ENCODE results near the gene PCDH1. TPM values are rescaled to one million over a fixed set of nuclear protein-coding genes. Genes with fewer than 3 reads are reported as not detected.

The PCDH1 gene
- total and polyA plus RNA-seq, 2 of the 13 experiments (the other 11 are each of a cell fraction or from before 2014, with no cell fraction given): 0.11 to 0.83 TPM

- ATAC-seq: no peak
- no peak overlapping the region for H2AFZ ChIP-seq (ENCODE audit: low read length)
- H3K4me2 ChIP-seq (ENCODE audit: low read depth, low read length): no peak overlapping the region
- no peak overlapping the region for H3K27ac ChIP-seq (ENCODE audit: extremely low read length, insufficient read depth, low read length)
- ChIA-PET CTCF (ENCODE audit: low intra/inter-chr PET ratio, low total read pairs) (no interaction called here), POLR2A (interaction anchor here (0.9 kb wide), 1 partner anchor 18 kb away, joined by 3 read pairs; no protein-coding TSS in a partner anchor)
- no peak overlapping the region for H3K4me3 ChIP-seq (replicated peaks in 1 of 3; ENCODE audit: insufficient read depth in 1 of 3, low read depth in 2 of 3, low read length in 3 of 3)
- no peak for TF ChIP-seq ZBTB49 (CRISPR knock-in tag; IDR thresholded peaks at IDR 0.05; ENCODE audit: borderline replicate concordance)
- TF ChIP-seq, protein P1, sequence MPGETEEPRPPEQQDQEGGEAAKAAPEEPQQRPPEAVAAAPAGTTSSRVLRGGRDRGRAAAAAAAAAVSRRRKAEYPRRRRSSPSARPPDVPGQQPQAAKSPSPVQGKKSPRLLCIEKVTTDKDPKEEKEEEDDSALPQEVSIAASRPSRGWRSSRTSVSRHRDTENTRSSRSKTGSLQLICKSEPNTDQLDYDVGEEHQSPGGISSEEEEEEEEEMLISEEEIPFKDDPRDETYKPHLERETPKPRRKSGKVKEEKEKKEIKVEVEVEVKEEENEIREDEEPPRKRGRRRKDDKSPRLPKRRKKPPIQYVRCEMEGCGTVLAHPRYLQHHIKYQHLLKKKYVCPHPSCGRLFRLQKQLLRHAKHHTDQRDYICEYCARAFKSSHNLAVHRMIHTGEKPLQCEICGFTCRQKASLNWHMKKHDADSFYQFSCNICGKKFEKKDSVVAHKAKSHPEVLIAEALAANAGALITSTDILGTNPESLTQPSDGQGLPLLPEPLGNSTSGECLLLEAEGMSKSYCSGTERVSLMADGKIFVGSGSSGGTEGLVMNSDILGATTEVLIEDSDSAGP (CRISPR knock-in tag; IDR thresholded peaks at IDR 0.05; ENCODE audit: borderline replicate concordance): no peak
- no peak for TF ChIP-seq CSRNP1 (CRISPR knock-in tag; IDR thresholded peaks at IDR 0.05)
- no peak for TF ChIP-seq NCOA1 (CRISPR knock-in tag; IDR thresholded peaks at IDR 0.05)
- TF ChIP-seq THAP11 (CRISPR knock-in tag; IDR thresholded peaks at IDR 0.05): no peak
- TF ChIP-seq IRF9 (CRISPR knock-in tag; IDR thresholded peaks at IDR 0.05; ENCODE audit: borderline replicate concordance): no peak
- no peak for TF ChIP-seq PHF20 (CRISPR knock-in tag; IDR thresholded peaks at IDR 0.05)
- no peak for TF ChIP-seq LCORL (IDR thresholded peaks at IDR 0.05)
- TF ChIP-seq LCORL (CRISPR knock-in tag; IDR thresholded peaks at IDR 0.05): no peak
- no peak for TF ChIP-seq TBX2 (CRISPR knock-in tag; IDR thresholded peaks at IDR 0.05; ENCODE audit: borderline replicate concordance)
- TF ChIP-seq CC2D1A (CRISPR knock-in tag; IDR thresholded peaks at IDR 0.05): no peak
- TF ChIP-seq ZNF670 (CRISPR knock-in tag; IDR thresholded peaks at IDR 0.05; ENCODE audit: borderline replicate concordance): no peak
- no peaks in the 10 kb centered on the region for H3K4me1 ChIP-seq (ENCODE audit: insufficient read depth, low read length)
- H3K36me3 ChIP-seq (replicated peaks in 1 of 2; ENCODE audit: control insufficient read depth in 1 of 2, insufficient read depth in 2 of 2, low read length in 2 of 2): no peaks in the 10 kb centered on the region
- in situ Hi-C loops (cut with HindIII; ENCODE audit: extremely low pct_ligation_motif_present, low pct_unique_long_range_greater_than_20kb): no loop called here
- H3K27me3 ChIP-seq (ENCODE audit: control insufficient read depth in 1 of 2, insufficient read depth in 2 of 2, low read length in 2 of 2): 0 out of 5 replicates have a peak, but pooled peaks cover 0 to 5% of the 10 kb centered on the region in 2 experiments
- intact Hi-C loops (cut with micrococcal nuclease; ENCODE audit: unreplicated experiment): no loop called here
- no peaks in the 10 kb centered on the region for H3K79me2 ChIP-seq (ENCODE audit: insufficient read depth, low read length)
- 6% methylated on average over 1 of the region's 1 CpG for WGBS (ENCODE audit: low lambda C conversion rate)
- H3K9ac ChIP-seq (ENCODE audit: insufficient read depth, low read depth, low read length): no peak overlapping the region
- no TSS peak for BruUV-seq (replicated peaks)
- no peak for FAIRE-seq
- H3K9me3 ChIP-seq (ENCODE audit: low read length): no peaks in the 10 kb centered on the region
- no peak for DNase-seq (ENCODE audit: low spot score)
- H4K20me1 ChIP-seq (ENCODE audit: insufficient read depth, low read length): no peaks in the 10 kb centered on the region
Observed at GRCh38 chr5:141906972-141907371, 28.8 kb upstream of the PCDH1 start.
